Keratinocyte (primary cell): ENCODE results near the gene FUT6. TPM values are rescaled to one million over a fixed set of nuclear protein-coding genes. Genes with fewer than 3 reads are reported as not detected.

Experiments used
- DNase-seq: peaks from one replicate; pipeline ENCODE4 v3.0.0-alpha.2; 2011; ENCODE audit warnings: low read depth, missing footprints, low spot score
- FAIRE-seq: peaks from 2 replicates; lab custom pipeline; 2011; peaks lifted over from hg19 to GRCh38; lab: Jason Lieb, UNC
- H2AFZ ChIP-seq: 2 replicates; pipeline ENCODE4 v1.6.0; 2012; ENCODE audit warnings: low read length, control low read depth, inconsistent platforms; ENCODE audit not compliant: control insufficient read depth
- H3K27ac ChIP-seq: 2 replicates; pipeline ENCODE4 v1.5.1; 2011; ENCODE audit warnings: low read length; ENCODE audit not compliant: control insufficient read depth, insufficient read depth
- H3K27me3 ChIP-seq: 3 replicates; pipeline ENCODE4 v1.6.0; 2011; ENCODE audit warnings: low read length; ENCODE audit not compliant: control insufficient read depth, insufficient read depth; ENCODE audit errors: extremely low read depth
- H3K36me3 ChIP-seq, 2 experiments: 2 replicates in 1 of 2; 3 replicates in 1 of 2; pipeline ENCODE4 v1.5.1; 2011; ENCODE audit warnings: low read length in 2 of 2, mild to moderate bottlenecking in 1 of 2; ENCODE audit not compliant: control insufficient read depth in 2 of 2, insufficient read depth in 2 of 2; ENCODE audit errors: extremely low read depth in 1 of 2
- H3K4me1 ChIP-seq: 3 replicates; pipeline ENCODE4 v1.5.1; 2011; ENCODE audit warnings: low read length; ENCODE audit not compliant: control insufficient read depth, insufficient read depth; ENCODE audit errors: extremely low read depth
- H3K4me2 ChIP-seq: 3 replicates; pipeline ENCODE4 v1.6.0; 2011; ENCODE audit warnings: low read depth, low read length; ENCODE audit not compliant: control insufficient read depth, insufficient read depth; ENCODE audit errors: extremely low read depth
- H3K4me3 ChIP-seq, 3 experiments: fragments of 200-600 bp in 1 of 3; sonication (generic) in 1 of 3; 2 replicates in 2 of 3; 3 replicates in 1 of 3; pipeline ENCODE4 v1.5.1; 2011 to 2016; ENCODE audit warnings: low read length in 3 of 3, mild to moderate bottlenecking in 3 of 3, control low read depth in 2 of 3, inconsistent platforms in 1 of 3, low read depth in 1 of 3, mixed read lengths in 1 of 3, mixed run types in 1 of 3, moderate library complexity in 1 of 3; ENCODE audit not compliant: control insufficient read depth in 2 of 3, insufficient read depth in 2 of 3; ENCODE audit errors: extremely low read depth in 1 of 3
- H3K79me2 ChIP-seq: 2 replicates; pipeline ENCODE4 v1.6.0; 2012; ENCODE audit warnings: low read length; ENCODE audit not compliant: control insufficient read depth, insufficient read depth
- H3K9ac ChIP-seq: 3 replicates; pipeline ENCODE4 v1.6.0; 2011; ENCODE audit warnings: low read length; ENCODE audit not compliant: control insufficient read depth, insufficient read depth; ENCODE audit errors: extremely low read depth
- H3K9me1 ChIP-seq: 3 replicates; pipeline ENCODE4 v1.6.0; 2011; ENCODE audit warnings: low read length; ENCODE audit not compliant: control insufficient read depth, insufficient read depth; ENCODE audit errors: extremely low read depth
- H3K9me3 ChIP-seq: 2 replicates; pipeline ENCODE4 v1.5.1; 2012; ENCODE audit warnings: low read depth, low read length; ENCODE audit not compliant: control insufficient read depth
- H4K20me1 ChIP-seq: 3 replicates; pipeline ENCODE4 v1.6.0; 2011; ENCODE audit warnings: low read length; ENCODE audit not compliant: control insufficient read depth, insufficient read depth; ENCODE audit errors: extremely low read depth
- dilution Hi-C: fragments of 300-500 bp; cut with MboI; formaldehyde crosslinking; loops from one replicate; pipeline ENCODE4 v1.7.0; 2020; ENCODE audit warnings: low sequenced_read_pairs; ENCODE audit not compliant: extremely low pct_ligation_motif_present
- polyA plus RNA-seq, 5 experiments: library from polyadenylated mRNA; depleted of rRNA in 3 of 5; stranded (reverse) in 3 of 5; stranded (forward) in 1 of 5; unstranded in 1 of 5; fragments of >200 nt; gene quantifications; 1 replicate in 1 of 5; 2 replicates in 3 of 5; 3 replicates in 1 of 5; pipeline versions ENCODE4 v1.2.1 to v1.2.3, GENCODE V29; 2011 to 2012; ENCODE audit warnings: missing spikeins in 2 of 5, low read depth in 1 of 5, low replicate concordance in 1 of 5
- TF ChIP-seq, protein P1 (sequence below), 3 experiments: IDR thresholded peaks in 1 of 3; conservative IDR thresholded peaks in 1 of 3; optimal IDR thresholded peaks in 1 of 3; 2 replicates in 2 of 3; 3 replicates in 1 of 3; pipeline versions ENCODE3 to v1.5.1; 2011; ENCODE audit warnings: low read length in 3 of 3, mild to moderate bottlenecking in 3 of 3, moderate library complexity in 2 of 3, control low read depth in 1 of 3, inconsistent platforms in 1 of 3; ENCODE audit not compliant: insufficient read depth in 2 of 3; ENCODE audit errors: extremely low read depth in 1 of 3

Gene FUT6
- polyA plus RNA-seq, 1 donor (not counting 4 experiments of a cell fraction or from before 2014, with no cell fraction given): not detected

DNA sequence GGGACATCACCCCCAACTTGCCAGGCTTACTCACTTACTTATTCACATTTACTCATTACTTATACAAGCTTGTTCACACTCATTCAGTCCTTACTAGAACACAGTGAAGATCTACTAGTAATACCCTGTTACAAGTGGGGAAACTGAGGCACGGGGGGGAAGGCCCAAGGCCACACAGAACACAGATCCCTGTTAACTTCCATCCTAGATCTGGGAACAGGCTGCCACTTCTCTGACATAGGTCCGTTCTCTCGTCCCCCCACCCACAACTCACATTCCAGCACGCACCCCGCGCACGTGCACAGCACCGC, 36.1 kb downstream of the FUT6 start:
- DNase-seq (no peak), FAIRE-seq (no peak)
- no peaks in the 10 kb centered on the region for H3K79me2 ChIP-seq
- no peaks in the 10 kb centered on the region for H3K36me3 ChIP-seq
- H2AFZ ChIP-seq: peak overlapping the region; percentile 58
- H3K4me2 ChIP-seq: peak overlapping the region; percentile 85
- peaks cover 2% of the 10 kb centered on the region for H4K20me1 ChIP-seq
- dilution Hi-C loops: no loop called here
- no peak overlapping the region for H3K27ac ChIP-seq
- no peaks in the 10 kb centered on the region for H3K9me3 ChIP-seq
- peak overlapping the region; percentile 28 for H3K9ac ChIP-seq
- peaks cover 7% of the 10 kb centered on the region for H3K4me1 ChIP-seq
- H3K27me3 ChIP-seq: peaks cover 51% of the 10 kb centered on the region
- H3K9me1 ChIP-seq: no peaks in the 10 kb centered on the region
- TF ChIP-seq, protein P1, sequence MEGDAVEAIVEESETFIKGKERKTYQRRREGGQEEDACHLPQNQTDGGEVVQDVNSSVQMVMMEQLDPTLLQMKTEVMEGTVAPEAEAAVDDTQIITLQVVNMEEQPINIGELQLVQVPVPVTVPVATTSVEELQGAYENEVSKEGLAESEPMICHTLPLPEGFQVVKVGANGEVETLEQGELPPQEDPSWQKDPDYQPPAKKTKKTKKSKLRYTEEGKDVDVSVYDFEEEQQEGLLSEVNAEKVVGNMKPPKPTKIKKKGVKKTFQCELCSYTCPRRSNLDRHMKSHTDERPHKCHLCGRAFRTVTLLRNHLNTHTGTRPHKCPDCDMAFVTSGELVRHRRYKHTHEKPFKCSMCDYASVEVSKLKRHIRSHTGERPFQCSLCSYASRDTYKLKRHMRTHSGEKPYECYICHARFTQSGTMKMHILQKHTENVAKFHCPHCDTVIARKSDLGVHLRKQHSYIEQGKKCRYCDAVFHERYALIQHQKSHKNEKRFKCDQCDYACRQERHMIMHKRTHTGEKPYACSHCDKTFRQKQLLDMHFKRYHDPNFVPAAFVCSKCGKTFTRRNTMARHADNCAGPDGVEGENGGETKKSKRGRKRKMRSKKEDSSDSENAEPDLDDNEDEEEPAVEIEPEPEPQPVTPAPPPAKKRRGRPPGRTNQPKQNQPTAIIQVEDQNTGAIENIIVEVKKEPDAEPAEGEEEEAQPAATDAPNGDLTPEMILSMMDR (optimal IDR thresholded peaks at IDR 0.05 in 1 of 3, IDR thresholded peaks at IDR 0.05 in 1 of 3, conservative IDR thresholded peaks at IDR 0.05 in 1 of 3; ENCODE audit: extremely low read depth in 1 of 3, insufficient read depth in 2 of 3, low read length in 3 of 3): no peak
- H3K4me3 ChIP-seq: peak overlapping the region; percentile 9 to 48 (median 46)

- no peak overlapping the region for H3K4me2 ChIP-seq
- no peak for DNase-seq
- H3K79me2 ChIP-seq: no peaks in the 10 kb centered on the region
- H3K36me3 ChIP-seq: no peaks in the 10 kb centered on the region
- no peak overlapping the region for H2AFZ ChIP-seq
- dilution Hi-C loops: no loop called here
- H3K9me1 ChIP-seq: no peaks in the 10 kb centered on the region
- H3K27ac ChIP-seq: no peak overlapping the region
- H3K27me3 ChIP-seq: peaks cover 58% of the 10 kb centered on the region
- FAIRE-seq: no peak
- no peak overlapping the region for H3K9ac ChIP-seq
- H3K4me3 ChIP-seq: no peak overlapping the region
- TF ChIP-seq, protein P1 (optimal IDR thresholded peaks at IDR 0.05 in 1 of 3, IDR thresholded peaks at IDR 0.05 in 1 of 3, conservative IDR thresholded peaks at IDR 0.05 in 1 of 3; ENCODE audit: extremely low read depth in 1 of 3, insufficient read depth in 2 of 3, low read length in 3 of 3): no peak
- no peaks in the 10 kb centered on the region for H4K20me1 ChIP-seq
- H3K9me3 ChIP-seq: no peaks in the 10 kb centered on the region
- peaks cover 7% of the 10 kb centered on the region for H3K4me1 ChIP-seq
Observed at GRCh38 chr19:5801796-5802619, 37.5 kb downstream of the FUT6 start.
